ENCODE results near the gene MOG. TPM values are rescaled to one million over a fixed set of nuclear protein-coding genes. Genes with fewer than 3 reads are reported as not detected.

Gene MOG
- total and polyA plus RNA-seq, 2 experiments from 2014 or later = not detected

DNA sequence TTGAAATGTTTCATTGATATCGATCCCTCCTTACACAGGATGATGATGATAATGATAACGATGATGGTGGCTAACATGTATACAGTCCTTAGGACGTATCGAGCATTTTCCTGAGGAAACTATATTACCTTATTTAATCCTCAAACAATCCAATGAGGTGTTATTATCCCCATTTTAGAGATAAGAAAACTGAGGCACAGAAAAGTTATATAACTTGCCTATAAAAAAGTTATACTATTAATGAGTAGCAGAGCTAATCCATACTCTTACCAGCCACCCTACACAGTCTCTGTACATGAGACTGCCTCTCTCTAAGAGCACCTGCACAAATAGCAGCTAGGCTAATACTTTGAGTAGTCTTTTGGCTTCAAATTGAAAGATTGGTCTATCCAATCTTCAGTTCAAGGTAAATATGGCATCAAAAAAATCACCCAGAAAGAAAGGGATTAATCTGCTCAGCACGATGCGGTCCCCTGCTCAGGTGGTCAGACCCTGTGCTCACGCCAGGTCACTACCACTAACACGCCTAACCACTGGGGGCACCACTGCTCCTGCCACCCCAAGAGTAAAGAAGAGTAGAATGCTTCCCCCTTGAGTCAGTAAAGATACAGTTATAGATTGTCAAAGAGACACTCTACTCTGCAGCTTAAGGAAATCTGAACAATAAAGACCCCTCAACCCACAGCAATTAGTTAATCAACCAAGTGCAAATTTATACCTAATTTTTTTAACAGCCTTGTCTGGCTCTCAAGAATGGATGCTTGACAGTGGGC is 38.9 kb upstream of the MOG start:
- in situ Hi-C loops (cut with MboI) = no loop called here
- 91% methylated on average over 8 of the region's 8 CpGs for WGBS, 2 experiments (ENCODE audit: low coverage in 1 of 2, low lambda C conversion rate in 2 of 2, missing lambda C conversion rate in 2 of 2)
- Histone ChIP-seq H3K27ac (no peak overlapping the region), H3K4me3 (no peak overlapping the region), H3K36me3 (ENCODE audit: low read depth) (peaks cover 16% of the 10 kb centered on the region; the same call in 1 of the 2 replicates), H3K9ac (no peak overlapping the region), H3K4me1 (ENCODE audit: insufficient read depth) (no peaks in the 10 kb centered on the region), H4K20me1 (ENCODE audit: insufficient read depth) (no peaks in the 10 kb centered on the region), H2AFZ (no peak overlapping the region), H3K27me3 (replicated peaks; ENCODE audit: insufficient read depth) (no peaks in the 10 kb centered on the region), H3F3A (ENCODE audit: insufficient read depth) (no peaks in the 10 kb centered on the region), H3K4me2 (ENCODE audit: unreplicated experiment) (no peak overlapping the region), H3K79me2 (ENCODE audit: insufficient read depth) (no peaks in the 10 kb centered on the region), H3K9me2 (ENCODE audit: insufficient read depth) (no peaks in the 10 kb centered on the region), H3K9me3 (ENCODE audit: low read depth) (no peaks in the 10 kb centered on the region)
- TF ChIP-seq EZH2phosphoT487 (IDR thresholded peaks at IDR 0.05; ENCODE audit: insufficient read depth, low read depth) (no peak), EZH2 (IDR thresholded peaks at IDR 0.05; ENCODE audit: insufficient read depth, poor library complexity, severe bottlenecking) (no peak)
- DNase-seq = no peak

DNA sequence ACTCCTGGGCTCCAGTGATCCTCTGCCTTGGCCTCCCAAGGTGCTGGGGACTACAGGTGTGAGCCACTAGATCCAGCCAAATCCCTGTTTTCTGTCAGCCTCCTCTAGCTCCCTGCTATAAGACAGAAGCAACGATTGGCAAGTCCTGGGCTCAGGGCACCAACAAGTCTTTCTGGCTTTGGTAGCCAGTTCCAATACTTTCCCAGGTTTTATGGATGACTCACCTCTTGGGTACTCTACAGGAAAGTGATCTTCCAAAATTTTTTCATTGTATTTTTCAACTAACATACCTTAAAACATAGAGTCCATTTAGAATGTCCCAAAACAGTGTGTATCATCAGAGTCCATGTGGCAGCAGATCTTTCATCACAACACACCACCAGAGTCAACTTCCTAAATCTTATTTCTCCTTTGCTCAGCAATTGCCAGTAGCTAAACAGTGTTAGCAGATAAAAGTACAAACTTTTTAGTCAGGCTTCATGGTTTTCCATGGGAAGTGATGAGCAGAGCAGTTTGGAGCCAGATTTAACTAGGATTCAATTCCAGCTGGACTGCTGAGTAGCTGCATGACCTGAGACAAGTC is 37.2 kb upstream of the MOG start:
- Histone ChIP-seq H3K4me3 (no peak overlapping the region), H3K27me3 (replicated peaks; ENCODE audit: insufficient read depth) (no peaks in the 10 kb centered on the region), H3K4me2 (ENCODE audit: unreplicated experiment) (no peak overlapping the region), H3K9ac (no peak overlapping the region), H2AFZ (no peak overlapping the region), H3K9me2 (ENCODE audit: insufficient read depth) (no peaks in the 10 kb centered on the region), H3K36me3 (ENCODE audit: low read depth) (peaks cover 16% of the 10 kb centered on the region; the same call in 1 of the 2 replicates), H3K9me3 (ENCODE audit: low read depth) (no peaks in the 10 kb centered on the region), H3K79me2 (ENCODE audit: insufficient read depth) (no peaks in the 10 kb centered on the region), H3F3A (ENCODE audit: insufficient read depth) (no peaks in the 10 kb centered on the region), H3K4me1 (ENCODE audit: insufficient read depth) (no peaks in the 10 kb centered on the region), H3K27ac (no peak overlapping the region), H4K20me1 (ENCODE audit: insufficient read depth) (no peaks in the 10 kb centered on the region)
- in situ Hi-C loops (cut with MboI) = no loop called here
- no peak for DNase-seq
- WGBS, 2 experiments (ENCODE audit: low coverage in 1 of 2, low lambda C conversion rate in 2 of 2, missing lambda C conversion rate in 2 of 2) = 100% methylated on average over 1 of the region's 1 CpG
- no peak for TF ChIP-seq EZH2phosphoT487 (IDR thresholded peaks at IDR 0.05; ENCODE audit: insufficient read depth, low read depth)

DNA sequence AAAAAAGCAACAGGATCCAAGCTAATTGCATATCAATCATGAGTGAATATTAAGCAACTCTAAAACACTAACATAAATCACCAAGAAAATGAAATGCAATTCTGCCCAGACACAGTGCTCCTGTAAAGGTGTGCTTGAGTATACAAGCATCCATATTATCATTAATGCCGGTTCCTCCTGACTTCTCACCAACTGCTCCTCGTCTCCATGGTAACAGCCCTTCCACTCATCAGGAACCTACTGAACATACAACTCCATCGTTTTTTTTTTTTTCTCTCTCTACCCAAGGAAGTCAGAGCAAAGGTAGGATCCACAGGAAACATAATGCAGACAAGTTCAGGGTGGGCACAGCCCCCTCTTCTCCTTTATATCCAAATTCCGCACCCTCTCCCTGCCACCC is 36.3 kb upstream of the MOG start:
- H2AFZ ChIP-seq = no peak overlapping the region
- no peaks in the 10 kb centered on the region for H4K20me1 ChIP-seq (ENCODE audit: insufficient read depth)
- H3K27me3 ChIP-seq (replicated peaks; ENCODE audit: insufficient read depth) = no peaks in the 10 kb centered on the region
- no peaks in the 10 kb centered on the region for H3K9me2 ChIP-seq (ENCODE audit: insufficient read depth)
- WGBS, 2 experiments (ENCODE audit: low coverage in 1 of 2, low lambda C conversion rate in 2 of 2, missing lambda C conversion rate in 2 of 2) = 94 to 95% methylated on average over 4 of the region's 4 CpGs
- H3K4me1 ChIP-seq (ENCODE audit: insufficient read depth) = no peaks in the 10 kb centered on the region
- H3K4me2 ChIP-seq (ENCODE audit: unreplicated experiment) = no peak overlapping the region
- in situ Hi-C loops (cut with MboI) = no loop called here
- H3K4me3 ChIP-seq = no peak overlapping the region
- no peaks in the 10 kb centered on the region for H3K9me3 ChIP-seq (ENCODE audit: low read depth)
- TF ChIP-seq EZH2 (IDR thresholded peaks at IDR 0.05; ENCODE audit: insufficient read depth, poor library complexity, severe bottlenecking) = no peak
- TF ChIP-seq EZH2phosphoT487 (IDR thresholded peaks at IDR 0.05; ENCODE audit: insufficient read depth, low read depth) = no peak
- no peak overlapping the region for H3K9ac ChIP-seq
- H3K27ac ChIP-seq = no peak overlapping the region
- H3K79me2 ChIP-seq (ENCODE audit: insufficient read depth) = no peaks in the 10 kb centered on the region
- H3K36me3 ChIP-seq (ENCODE audit: low read depth) = peaks cover 16% of the 10 kb centered on the region; the same call in 1 of the 2 replicates
- no peaks in the 10 kb centered on the region for H3F3A ChIP-seq (ENCODE audit: insufficient read depth)
- DNase-seq = no peak

DNA sequence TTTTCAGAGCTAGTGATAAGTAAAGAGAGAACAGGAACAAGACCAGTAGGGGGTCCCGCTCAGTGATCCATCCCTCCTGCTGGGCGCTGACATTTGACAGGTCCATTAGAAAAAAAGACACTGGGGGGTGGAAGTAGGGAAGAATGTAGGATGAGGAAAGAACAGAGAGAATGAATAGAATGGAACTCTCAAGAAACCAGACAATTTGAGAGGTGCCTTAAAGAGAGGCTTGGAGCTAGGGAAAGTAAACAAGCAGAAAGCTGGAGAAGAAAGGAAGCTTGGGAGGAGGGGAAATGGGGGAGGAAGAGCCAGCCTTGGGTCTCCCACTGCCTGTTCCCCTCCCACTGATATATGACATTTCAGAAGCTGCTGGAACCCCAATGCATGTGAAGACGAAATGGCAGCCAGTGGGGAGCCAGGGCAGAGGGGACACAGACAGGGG is 32.4 kb upstream of the MOG start:
- Histone ChIP-seq H3K27ac (no peak overlapping the region), H3F3A (ENCODE audit: insufficient read depth) (no peaks in the 10 kb centered on the region), H2AFZ (no peak overlapping the region), H3K9me3 (ENCODE audit: low read depth) (no peaks in the 10 kb centered on the region), H3K36me3 (ENCODE audit: low read depth) (no peaks in the 10 kb centered on the region; the same call in 1 of the 2 replicates), H3K4me2 (ENCODE audit: unreplicated experiment) (no peak overlapping the region), H3K79me2 (ENCODE audit: insufficient read depth) (no peaks in the 10 kb centered on the region), H3K4me3 (no peak overlapping the region), H3K27me3 (replicated peaks; ENCODE audit: insufficient read depth) (no peaks in the 10 kb centered on the region), H4K20me1 (ENCODE audit: insufficient read depth) (no peaks in the 10 kb centered on the region), H3K9me2 (ENCODE audit: insufficient read depth) (no peaks in the 10 kb centered on the region), H3K4me1 (ENCODE audit: insufficient read depth) (no peaks in the 10 kb centered on the region; the same call in 1 of the 2 replicates), H3K9ac (no peak overlapping the region)
- in situ Hi-C loops (cut with MboI) = no loop called here
- WGBS, 2 experiments (ENCODE audit: low coverage in 1 of 2, low lambda C conversion rate in 2 of 2, missing lambda C conversion rate in 2 of 2) = 88 to 90% methylated on average over 3 of the region's 3 CpGs
- TF ChIP-seq EZH2 (IDR thresholded peaks at IDR 0.05; ENCODE audit: insufficient read depth, poor library complexity, severe bottlenecking) (no peak), EZH2phosphoT487 (IDR thresholded peaks at IDR 0.05; ENCODE audit: insufficient read depth, low read depth) (no peak)
- no peak for DNase-seq
